Parathyroid adenoma (tissue), 2 donors: ENCODE measurements around the gene FLAD1.

ENCODE experiments used
- H2AFZ ChIP-seq: fragments of 300-600 bp; sonication (generic); one replicate; pipeline ENCODE4 v1.7.0; 2017; ENCODE audit warnings: antibody characterized with exemption, mild to moderate bottlenecking
- H3K27ac ChIP-seq: fragments of 300-600 bp; sonication (generic); one replicate; pipeline ENCODE4 v1.7.0; 2017
- H3K27me3 ChIP-seq: fragments of 300-600 bp; sonication (generic); one replicate; pipeline ENCODE4 v1.7.0; 2017; ENCODE audit warnings: low read length; ENCODE audit not compliant: control insufficient read depth, insufficient read depth
- H3K36me3 ChIP-seq: fragments of 300-600 bp; sonication (generic); one replicate; pipeline ENCODE4 v1.7.0; 2017; ENCODE audit warnings: low read length; ENCODE audit not compliant: control insufficient read depth, insufficient read depth
- H3K4me1 ChIP-seq: fragments of 300-600 bp; sonication (generic); one replicate; pipeline ENCODE4 v1.7.0; 2017; ENCODE audit warnings: control low read depth
- H3K4me2 ChIP-seq: fragments of 300-600 bp; sonication (generic); one replicate; pipeline ENCODE4 v1.7.0; 2017; ENCODE audit warnings: low read length
- H3K4me3 ChIP-seq: fragments of 300-600 bp; sonication (generic); one replicate; pipeline ENCODE4 v1.7.0; 2017; ENCODE audit warnings: low read depth, low read length
- H3K79me2 ChIP-seq: fragments of 300-600 bp; sonication (generic); one replicate; pipeline ENCODE4 v1.7.0; 2017; ENCODE audit warnings: control low read depth
- H3K9ac ChIP-seq: fragments of 300-600 bp; sonication (generic); one replicate; pipeline ENCODE4 v1.7.0; 2017; ENCODE audit warnings: mild to moderate bottlenecking
- H3K9me3 ChIP-seq: fragments of 300-600 bp; sonication (generic); one replicate; pipeline ENCODE4 v1.7.0; 2017; ENCODE audit warnings: low read length; ENCODE audit not compliant: control insufficient read depth
- TF ChIP-seq, protein P1 (sequence below): fragments of 300-600 bp; sonication (generic); IDR thresholded peaks from one replicate; pipeline ENCODE4 v1.7.0; 2017; ENCODE audit warnings: antibody characterized with exemption, mild to moderate bottlenecking
- donor health status: primary hyperparathyroidism.

FLAD1 gene

GRCh38 chr1:154940651-154941194, 42.4 kb upstream of the FLAD1 start:
- peak overlapping the region; percentile 69 for H2AFZ ChIP-seq
- no peak overlapping the region for H3K4me2 ChIP-seq
- TF ChIP-seq, protein P1, sequence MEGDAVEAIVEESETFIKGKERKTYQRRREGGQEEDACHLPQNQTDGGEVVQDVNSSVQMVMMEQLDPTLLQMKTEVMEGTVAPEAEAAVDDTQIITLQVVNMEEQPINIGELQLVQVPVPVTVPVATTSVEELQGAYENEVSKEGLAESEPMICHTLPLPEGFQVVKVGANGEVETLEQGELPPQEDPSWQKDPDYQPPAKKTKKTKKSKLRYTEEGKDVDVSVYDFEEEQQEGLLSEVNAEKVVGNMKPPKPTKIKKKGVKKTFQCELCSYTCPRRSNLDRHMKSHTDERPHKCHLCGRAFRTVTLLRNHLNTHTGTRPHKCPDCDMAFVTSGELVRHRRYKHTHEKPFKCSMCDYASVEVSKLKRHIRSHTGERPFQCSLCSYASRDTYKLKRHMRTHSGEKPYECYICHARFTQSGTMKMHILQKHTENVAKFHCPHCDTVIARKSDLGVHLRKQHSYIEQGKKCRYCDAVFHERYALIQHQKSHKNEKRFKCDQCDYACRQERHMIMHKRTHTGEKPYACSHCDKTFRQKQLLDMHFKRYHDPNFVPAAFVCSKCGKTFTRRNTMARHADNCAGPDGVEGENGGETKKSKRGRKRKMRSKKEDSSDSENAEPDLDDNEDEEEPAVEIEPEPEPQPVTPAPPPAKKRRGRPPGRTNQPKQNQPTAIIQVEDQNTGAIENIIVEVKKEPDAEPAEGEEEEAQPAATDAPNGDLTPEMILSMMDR = no peak
- no peaks in the 10 kb centered on the region for H3K79me2 ChIP-seq
- peaks cover 31% of the 10 kb centered on the region for H3K4me1 ChIP-seq
- H3K27ac ChIP-seq = peak overlapping the region; percentile 37
- H3K4me3 ChIP-seq = no peak overlapping the region
- no peaks in the 10 kb centered on the region for H3K36me3 ChIP-seq
- H3K27me3 ChIP-seq = no peaks in the 10 kb centered on the region
- H3K9me3 ChIP-seq = no peaks in the 10 kb centered on the region
- no peak overlapping the region for H3K9ac ChIP-seq

DNA sequence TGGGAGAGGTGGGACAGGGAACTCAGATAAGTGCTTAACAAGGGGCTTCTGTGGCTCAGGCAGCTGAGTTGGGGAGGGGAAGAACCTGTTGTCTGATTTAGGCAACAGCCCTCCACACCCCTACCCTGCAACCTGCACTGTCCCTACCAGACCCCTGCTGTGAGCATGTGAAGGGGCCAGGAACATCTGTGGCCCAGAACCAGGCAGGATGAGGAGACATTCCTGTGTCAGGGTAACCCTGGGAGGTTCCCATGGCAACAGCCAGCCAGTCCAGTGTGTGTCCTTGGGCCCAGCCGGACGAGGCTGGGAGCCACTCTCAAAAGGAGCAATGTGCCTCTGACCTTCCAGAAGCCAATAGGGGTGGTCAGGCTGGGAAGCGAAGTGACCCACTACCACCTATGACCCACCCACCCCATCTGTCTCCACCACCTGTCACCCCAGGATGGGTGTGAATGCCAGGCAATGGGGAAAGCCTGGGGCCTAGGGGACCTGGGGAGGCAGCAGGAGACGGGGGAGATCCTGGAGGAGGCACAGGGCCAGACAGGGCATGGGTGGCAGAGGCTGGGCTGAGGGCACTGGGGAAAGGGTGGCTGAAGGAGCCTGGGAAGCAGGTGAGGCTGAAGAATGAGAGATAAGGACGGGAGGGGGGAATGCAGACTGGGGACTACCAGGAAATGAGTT, 41.7 kb upstream of the FLAD1 start:
- TF ChIP-seq, protein P1 = no peak
- Histone ChIP-seq H3K27ac (peak overlapping the region; percentile 37), H3K4me2 (no peak overlapping the region), H3K4me1 (peaks cover 27% of the 10 kb centered on the region), H3K9me3 (no peaks in the 10 kb centered on the region), H3K9ac (no peak overlapping the region), H3K79me2 (no peaks in the 10 kb centered on the region), H3K27me3 (no peaks in the 10 kb centered on the region), H2AFZ (peak overlapping the region; percentile 69), H3K4me3 (no peak overlapping the region), H3K36me3 (no peaks in the 10 kb centered on the region)

DNA sequence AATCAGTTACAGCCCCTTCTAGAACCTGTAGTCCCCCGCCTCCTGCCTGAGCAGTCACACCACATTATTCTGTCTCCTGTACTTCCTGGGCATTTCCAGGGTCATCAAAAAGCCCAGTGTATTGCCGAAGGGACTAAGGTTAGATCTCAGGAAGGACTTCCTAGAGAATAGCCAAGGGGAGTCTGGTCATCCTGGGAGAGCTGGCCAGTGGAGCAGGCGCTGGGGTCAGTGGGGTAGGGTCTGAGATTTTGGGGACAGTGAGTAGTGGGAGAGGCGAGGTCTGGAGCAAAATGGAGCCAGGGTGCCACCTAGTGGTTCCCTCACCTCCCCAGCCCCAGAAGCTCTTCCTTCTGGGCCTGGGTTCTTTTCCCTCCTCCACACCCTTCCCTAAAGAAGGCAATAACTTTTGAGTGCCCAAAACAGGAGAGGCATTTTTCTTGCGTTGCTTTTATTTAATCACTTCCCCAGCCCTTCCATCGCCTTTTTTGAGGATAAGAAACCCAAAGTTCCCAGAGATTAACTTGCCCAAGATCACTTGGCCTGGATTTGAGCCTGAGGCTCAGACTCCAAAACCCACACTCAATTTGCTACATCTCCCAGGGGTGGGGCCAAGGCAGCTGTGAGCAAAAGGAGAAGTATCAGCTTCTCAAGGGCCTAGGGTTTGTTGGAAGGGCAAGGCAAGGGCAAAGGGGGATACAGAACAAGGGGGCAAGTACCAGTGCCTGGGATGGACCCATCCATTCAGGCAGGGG, 39.3 kb upstream of the FLAD1 start:
- H3K27ac ChIP-seq = peak overlapping the region; percentile 11
- peaks cover 21% of the 10 kb centered on the region for H3K4me1 ChIP-seq
- H3K9ac ChIP-seq = no peak overlapping the region
- H3K36me3 ChIP-seq = no peaks in the 10 kb centered on the region
- H3K4me2 ChIP-seq = no peak overlapping the region
- H3K79me2 ChIP-seq = no peaks in the 10 kb centered on the region
- no peak overlapping the region for H3K4me3 ChIP-seq
- no peaks in the 10 kb centered on the region for H3K27me3 ChIP-seq
- no peak overlapping the region for H2AFZ ChIP-seq
- H3K9me3 ChIP-seq = no peaks in the 10 kb centered on the region
- TF ChIP-seq, protein P1 = peak; percentile 50

GRCh38 chr1:154944401-154945159, 38.6 kb upstream of the FLAD1 start:
- Histone ChIP-seq H3K9ac (no peak overlapping the region), H3K36me3 (no peaks in the 10 kb centered on the region), H3K27ac (no peak overlapping the region), H3K4me1 (peaks cover 21% of the 10 kb centered on the region), H3K27me3 (no peaks in the 10 kb centered on the region), H2AFZ (no peak overlapping the region), H3K9me3 (no peaks in the 10 kb centered on the region), H3K4me2 (no peak overlapping the region), H3K79me2 (no peaks in the 10 kb centered on the region), H3K4me3 (no peak overlapping the region)
- TF ChIP-seq, protein P1 = no peak
